ENCODE measurements around the gene NSRP1. TPM values are rescaled to one million over a fixed set of nuclear protein-coding genes. Genes with fewer than 3 reads are reported as not detected.
A peak's percentile ranks its signal among the peaks of the same experiment; 100 is the strongest.

NSRP1 gene
- total and polyA plus RNA-seq, 2 of the 13 experiments (the other 11 are each of a cell fraction or from before 2014, with no cell fraction given) = 7.0 to 14.3 TPM

DNA sequence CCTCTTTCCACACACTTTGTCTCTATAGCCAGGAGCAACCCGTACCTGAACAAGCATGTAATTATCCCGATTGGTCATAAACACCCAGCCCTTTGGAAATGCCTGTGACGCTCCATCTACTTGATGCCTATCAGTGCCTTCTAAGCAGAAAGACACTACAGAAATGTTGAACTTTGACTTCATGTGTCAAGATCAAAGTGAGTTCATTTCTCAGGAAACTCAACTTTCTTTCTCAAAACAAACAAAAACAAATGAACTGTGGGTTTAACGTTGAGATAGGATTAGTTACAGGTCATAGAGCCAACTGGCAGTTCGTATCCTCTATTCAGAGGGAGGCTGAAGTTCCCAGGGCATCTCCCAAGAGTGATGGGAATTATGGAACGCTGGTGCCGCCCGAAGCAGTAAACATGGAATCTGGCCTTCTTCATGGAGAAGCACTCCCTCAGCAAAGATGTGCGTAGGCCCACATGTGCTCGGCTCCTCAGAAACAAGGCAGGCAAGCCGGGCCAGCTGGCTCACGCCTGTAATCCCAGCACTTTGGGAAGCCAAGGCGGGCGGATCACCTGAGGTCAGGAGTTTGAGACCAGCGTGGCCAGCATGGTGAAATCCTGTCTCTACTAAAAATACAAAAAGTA, 109.4 kb downstream of the NSRP1 start (continued):
- TF ChIP-seq ZNF609 (CRISPR knock-in tag; IDR thresholded peaks at IDR 0.05; ENCODE audit: borderline replicate concordance) (peak; percentile 62; the same call in 1 of the 2 replicates), AGO2 (optimal IDR thresholded peaks at IDR 0.05; ENCODE audit: low read depth, low read length) (no peak), CAMTA2 (CRISPR knock-in tag; IDR thresholded peaks at IDR 0.05; ENCODE audit: borderline replicate concordance) (no peak), KLF16 (CRISPR knock-in tag; IDR thresholded peaks at IDR 0.05) (no peak), NR1H2 (CRISPR knock-in tag; IDR thresholded peaks at IDR 0.05; ENCODE audit: borderline replicate concordance, low read depth) (no peak), ZNF563 (CRISPR knock-in tag; IDR thresholded peaks at IDR 0.05) (no peak), BRCA1 (CRISPR knock-in tag; IDR thresholded peaks at IDR 0.05) (no peak), ZBTB44 (CRISPR knock-in tag; IDR thresholded peaks at IDR 0.05) (no peak), SCMH1 (CRISPR knock-in tag; IDR thresholded peaks at IDR 0.05; ENCODE audit: borderline replicate concordance) (no peak), ESRRA (CRISPR knock-in tag; IDR thresholded peaks at IDR 0.05; ENCODE audit: low read depth) (no peak), REXO4 (CRISPR knock-in tag; IDR thresholded peaks at IDR 0.05; ENCODE audit: borderline replicate concordance) (no peak), TGIF2 (CRISPR knock-in tag; IDR thresholded peaks at IDR 0.05) (no peak), RFX3 (CRISPR knock-in tag; IDR thresholded peaks at IDR 0.05) (no peak), ZNF709 (CRISPR knock-in tag; IDR thresholded peaks at IDR 0.05) (no peak), KAT8 (CRISPR knock-in tag; IDR thresholded peaks at IDR 0.05) (0 out of 2 replicates have a peak, but pooled peaks have one; percentile 29), ZNF720 (CRISPR knock-in tag; IDR thresholded peaks at IDR 0.05) (no peak), ZNF335 (CRISPR knock-in tag; IDR thresholded peaks at IDR 0.05) (no peak)
- TF ChIP-seq, protein P1, sequence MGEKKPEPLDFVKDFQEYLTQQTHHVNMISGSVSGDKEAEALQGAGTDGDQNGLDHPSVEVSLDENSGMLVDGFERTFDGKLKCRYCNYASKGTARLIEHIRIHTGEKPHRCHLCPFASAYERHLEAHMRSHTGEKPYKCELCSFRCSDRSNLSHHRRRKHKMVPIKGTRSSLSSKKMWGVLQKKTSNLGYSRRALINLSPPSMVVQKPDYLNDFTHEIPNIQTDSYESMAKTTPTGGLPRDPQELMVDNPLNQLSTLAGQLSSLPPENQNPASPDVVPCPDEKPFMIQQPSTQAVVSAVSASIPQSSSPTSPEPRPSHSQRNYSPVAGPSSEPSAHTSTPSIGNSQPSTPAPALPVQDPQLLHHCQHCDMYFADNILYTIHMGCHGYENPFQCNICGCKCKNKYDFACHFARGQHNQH (CRISPR knock-in tag; IDR thresholded peaks at IDR 0.05) = no peak
- TF ChIP-seq, protein P2, sequence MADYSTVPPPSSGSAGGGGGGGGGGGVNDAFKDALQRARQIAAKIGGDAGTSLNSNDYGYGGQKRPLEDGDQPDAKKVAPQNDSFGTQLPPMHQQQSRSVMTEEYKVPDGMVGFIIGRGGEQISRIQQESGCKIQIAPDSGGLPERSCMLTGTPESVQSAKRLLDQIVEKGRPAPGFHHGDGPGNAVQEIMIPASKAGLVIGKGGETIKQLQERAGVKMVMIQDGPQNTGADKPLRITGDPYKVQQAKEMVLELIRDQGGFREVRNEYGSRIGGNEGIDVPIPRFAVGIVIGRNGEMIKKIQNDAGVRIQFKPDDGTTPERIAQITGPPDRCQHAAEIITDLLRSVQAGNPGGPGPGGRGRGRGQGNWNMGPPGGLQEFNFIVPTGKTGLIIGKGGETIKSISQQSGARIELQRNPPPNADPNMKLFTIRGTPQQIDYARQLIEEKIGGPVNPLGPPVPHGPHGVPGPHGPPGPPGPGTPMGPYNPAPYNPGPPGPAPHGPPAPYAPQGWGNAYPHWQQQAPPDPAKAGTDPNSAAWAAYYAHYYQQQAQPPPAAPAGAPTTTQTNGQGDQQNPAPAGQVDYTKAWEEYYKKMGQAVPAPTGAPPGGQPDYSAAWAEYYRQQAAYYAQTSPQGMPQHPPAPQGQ (CRISPR knock-in tag; IDR thresholded peaks at IDR 0.05; ENCODE audit: borderline replicate concordance) = no peak

All from HepG2 (cell line).